ENCODE data around the gene TLE1. TPM values are rescaled to one million over a fixed set of nuclear protein-coding genes. Genes with fewer than 3 reads are reported as not detected.

Gene TLE1
- total RNA-seq, 1 experiment from 2014 or later: 17.3 TPM

DNA sequence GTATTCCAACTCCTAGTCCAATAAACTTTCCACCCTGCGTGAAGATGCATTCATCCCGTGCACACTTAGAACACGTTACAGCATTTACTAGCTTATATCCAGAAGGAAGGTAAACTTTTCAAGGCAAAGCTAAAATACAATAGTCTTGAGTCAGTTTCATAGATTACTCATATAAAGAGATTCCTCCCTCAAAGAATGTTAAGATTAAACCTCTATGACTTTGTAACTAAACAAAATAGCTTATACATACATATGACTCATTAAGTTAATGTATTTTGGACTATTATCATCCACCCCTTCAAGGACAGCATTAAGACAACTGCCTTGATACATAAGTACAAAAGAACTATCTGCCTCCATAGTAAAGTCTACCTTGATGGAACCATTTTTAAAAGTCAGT is 36.1 kb downstream of the TLE1 start:
- intact Hi-C loops (cut with micrococcal nuclease): no loop called here
- no TSS peak for BruUV-seq (replicated peaks)
- Histone ChIP-seq H3K27me3 (ENCODE audit: insufficient read depth, low read length) (no peaks in the 10 kb centered on the region), H3K9me2 (ENCODE audit: insufficient read depth) (no peaks in the 10 kb centered on the region), H4K20me1 (ENCODE audit: insufficient read depth) (no peaks in the 10 kb centered on the region; the same call in 1 of the 2 replicates), H3K4me2 (ENCODE audit: low read length) (no peak overlapping the region), H3K9ac (ENCODE audit: low read length) (no peak overlapping the region), H2AFZ (ENCODE audit: low read depth, low read length, poor library complexity, severe bottlenecking) (no peak overlapping the region), H3K36me3 (ENCODE audit: control insufficient read depth in 1 of 2, insufficient read depth in 2 of 2, low read length in 2 of 2) (peaks cover 0 to 6% of the 10 kb centered on the region in 2 experiments; a peak in 3 of 4 replicates), H3K79me2 (ENCODE audit: insufficient read depth, low read length) (peaks cover 6% of the 10 kb centered on the region; the same call in 1 of the 2 replicates), H3K9me3 (ENCODE audit: control insufficient read depth in 1 of 2, insufficient read depth in 1 of 2, low read depth in 1 of 2, low read length in 2 of 2) (no peaks in the 10 kb centered on the region), H3K27ac (ENCODE audit: low read depth, low read length) (no peak overlapping the region), H3K4me1 (ENCODE audit: control insufficient read depth in 1 of 2, insufficient read depth in 2 of 2, low read length in 2 of 2) (no peaks in the 10 kb centered on the region), H3K4me3 (replicated peaks in 1 of 2; ENCODE audit: low read depth in 1 of 2, low read length in 2 of 2) (no peak overlapping the region)
- ChIA-PET CTCF (no interaction called here), POLR2A (no interaction called here), RAD21 (ENCODE audit: low non-redundant PET in 1 of 2, low total read pairs in 2 of 2, uncharacterized antibody in 2 of 2, unreplicated experiment in 2 of 2) (no interaction called here)
- ATAC-seq (no peak), DNase-seq (ENCODE audit: low read depth, low spot score) (no peak)
- TF ChIP-seq ZNF274 (IDR thresholded peaks at IDR 0.05; ENCODE audit: low read depth, low read length): no peak

- Histone ChIP-seq H3K4me1 (ENCODE audit: control insufficient read depth in 1 of 2, insufficient read depth in 2 of 2, low read length in 2 of 2) (no peaks in the 10 kb centered on the region), H3K27me3 (ENCODE audit: insufficient read depth, low read length) (no peaks in the 10 kb centered on the region), H3K9ac (ENCODE audit: low read length) (no peak overlapping the region), H3K9me3 (ENCODE audit: control insufficient read depth in 1 of 2, insufficient read depth in 1 of 2, low read depth in 1 of 2, low read length in 2 of 2) (no peaks in the 10 kb centered on the region), H3K9me2 (ENCODE audit: insufficient read depth) (no peaks in the 10 kb centered on the region), H3K4me3 (replicated peaks in 1 of 2; ENCODE audit: low read depth in 1 of 2, low read length in 2 of 2) (no peak overlapping the region), H3K36me3 (ENCODE audit: control insufficient read depth in 1 of 2, insufficient read depth in 2 of 2, low read length in 2 of 2) (peaks cover 0 to 6% of the 10 kb centered on the region in 2 experiments; a peak in 3 of 4 replicates), H3K27ac (ENCODE audit: low read depth, low read length) (no peak overlapping the region), H4K20me1 (ENCODE audit: insufficient read depth) (no peaks in the 10 kb centered on the region; the same call in 1 of the 2 replicates), H3K79me2 (ENCODE audit: insufficient read depth, low read length) (peaks cover 6% of the 10 kb centered on the region; the same call in 1 of the 2 replicates), H2AFZ (ENCODE audit: low read depth, low read length, poor library complexity, severe bottlenecking) (no peak overlapping the region), H3K4me2 (ENCODE audit: low read length) (no peak overlapping the region)
- ChIA-PET RAD21 (ENCODE audit: low non-redundant PET in 1 of 2, low total read pairs in 2 of 2, uncharacterized antibody in 2 of 2, unreplicated experiment in 2 of 2) (no interaction called here), CTCF (no interaction called here), POLR2A (no interaction called here)
- ATAC-seq: no peak
- intact Hi-C loops (cut with micrococcal nuclease): no loop called here
- no TSS peak for BruUV-seq (replicated peaks)
- DNase-seq (ENCODE audit: low read depth, low spot score): no peak
- TF ChIP-seq ZFX (IDR thresholded peaks at IDR 0.05) (no peak), SIN3A (IDR thresholded peaks at IDR 0.05; ENCODE audit: low read depth) (no peak), ELF1 (IDR thresholded peaks at IDR 0.05; ENCODE audit: borderline replicate concordance, low read depth) (no peak), EZH2 (IDR thresholded peaks at IDR 0.05) (no peak), POLR2A (IDR thresholded peaks at IDR 0.05; ENCODE audit: borderline replicate concordance, extremely low read depth, insufficient read depth, insufficient read length) (no peak), TCF7L2 (IDR thresholded peaks at IDR 0.05; ENCODE audit: borderline replicate concordance, extremely low read depth, insufficient read depth, insufficient read length) (no peak), SRF (IDR thresholded peaks at IDR 0.05; ENCODE audit: low read depth) (no peak), JUND (IDR thresholded peaks at IDR 0.05) (no peak), CTCF (IDR thresholded peaks at IDR 0.05 in 2 of 3, conservative IDR thresholded peaks at IDR 0.05 in 1 of 3; ENCODE audit: borderline replicate concordance in 1 of 3, insufficient read depth in 1 of 3, low read depth in 2 of 3, low read length in 2 of 3) (no peak), ATF3 (IDR thresholded peaks at IDR 0.05) (no peak)
- TF ChIP-seq, protein P1, sequence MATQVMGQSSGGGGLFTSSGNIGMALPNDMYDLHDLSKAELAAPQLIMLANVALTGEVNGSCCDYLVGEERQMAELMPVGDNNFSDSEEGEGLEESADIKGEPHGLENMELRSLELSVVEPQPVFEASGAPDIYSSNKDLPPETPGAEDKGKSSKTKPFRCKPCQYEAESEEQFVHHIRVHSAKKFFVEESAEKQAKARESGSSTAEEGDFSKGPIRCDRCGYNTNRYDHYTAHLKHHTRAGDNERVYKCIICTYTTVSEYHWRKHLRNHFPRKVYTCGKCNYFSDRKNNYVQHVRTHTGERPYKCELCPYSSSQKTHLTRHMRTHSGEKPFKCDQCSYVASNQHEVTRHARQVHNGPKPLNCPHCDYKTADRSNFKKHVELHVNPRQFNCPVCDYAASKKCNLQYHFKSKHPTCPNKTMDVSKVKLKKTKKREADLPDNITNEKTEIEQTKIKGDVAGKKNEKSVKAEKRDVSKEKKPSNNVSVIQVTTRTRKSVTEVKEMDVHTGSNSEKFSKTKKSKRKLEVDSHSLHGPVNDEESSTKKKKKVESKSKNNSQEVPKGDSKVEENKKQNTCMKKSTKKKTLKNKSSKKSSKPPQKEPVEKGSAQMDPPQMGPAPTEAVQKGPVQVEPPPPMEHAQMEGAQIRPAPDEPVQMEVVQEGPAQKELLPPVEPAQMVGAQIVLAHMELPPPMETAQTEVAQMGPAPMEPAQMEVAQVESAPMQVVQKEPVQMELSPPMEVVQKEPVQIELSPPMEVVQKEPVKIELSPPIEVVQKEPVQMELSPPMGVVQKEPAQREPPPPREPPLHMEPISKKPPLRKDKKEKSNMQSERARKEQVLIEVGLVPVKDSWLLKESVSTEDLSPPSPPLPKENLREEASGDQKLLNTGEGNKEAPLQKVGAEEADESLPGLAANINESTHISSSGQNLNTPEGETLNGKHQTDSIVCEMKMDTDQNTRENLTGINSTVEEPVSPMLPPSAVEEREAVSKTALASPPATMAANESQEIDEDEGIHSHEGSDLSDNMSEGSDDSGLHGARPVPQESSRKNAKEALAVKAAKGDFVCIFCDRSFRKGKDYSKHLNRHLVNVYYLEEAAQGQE (IDR thresholded peaks at IDR 0.05; ENCODE audit: low read depth): no peak
Observed at GRCh38 chr9:81652058-81652687, 37.2 kb downstream of the TLE1 start.

Data from HCT116 (cell line).